AG04449 (cell line): Measurements from ENCODE around the gene KRTAP10-3.

Experiments
- CTCF ChIA-PET: fragments of 350-600 bp; formaldehyde crosslinking; extraction: SDS; loops from one replicate; lab custom pipeline; 2021; ENCODE audit warnings: antibody characterized with exemption; lab: Yijun Ruan, JAX
- POLR2A ChIA-PET: fragments of 400-600, 350-600 bp; formaldehyde crosslinking; extraction: SDS; loops from one replicate; lab custom pipeline; 2020; ENCODE audit warnings: antibody characterized with exemption, inconsistent platforms; lab: Yijun Ruan, JAX
- DNase-seq: peaks from one replicate; pipeline ENCODE4 v3.0.0-alpha.2; 2010; ENCODE audit warnings: low read depth, low spot score
- H3K4me3 ChIP-seq: 2 replicates; pipeline ENCODE4 v1.5.1; 2011; ENCODE audit warnings: low read depth, mild to moderate bottlenecking, control low read depth, low read length
- TF ChIP-seq, protein P1 (sequence below): IDR thresholded peaks from one replicate; pipeline ENCODE4 v1.5.1; 2011; ENCODE audit warnings: mild to moderate bottlenecking, moderate library complexity, low read length, control low read depth, inconsistent platforms; ENCODE audit not compliant: insufficient read depth; ENCODE audit errors: missing control alignments

The KRTAP10-3 gene

DNA sequence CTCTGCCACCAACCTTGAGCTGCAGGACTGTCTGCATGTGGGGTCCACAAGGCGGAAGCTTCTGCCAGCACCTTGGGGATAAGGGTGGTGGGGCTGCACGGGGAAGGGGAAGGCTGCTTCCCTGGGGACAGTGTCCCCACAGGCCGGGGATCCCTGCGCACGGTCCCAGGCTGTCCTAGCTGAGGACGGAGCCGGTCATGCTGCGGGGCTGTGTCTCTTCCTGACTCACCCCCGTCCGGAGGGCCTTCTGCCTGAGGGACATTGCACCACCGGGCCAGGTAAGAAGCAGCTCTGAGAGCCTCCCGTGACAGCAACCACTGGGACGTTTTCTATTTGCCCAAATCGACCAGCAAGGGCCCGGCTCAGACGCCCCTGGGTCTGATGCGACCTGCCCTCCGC lies 48.5 kb downstream of the KRTAP10-3 start:
- no peak overlapping the region for H3K4me3 ChIP-seq
- CTCF ChIA-PET = interaction anchor here (0.8 to 4.1 kb wide), 15 partner anchors 10 to 628 kb away, joined by 3 to 37 read pairs (median 4); no protein-coding TSS in a partner anchor
- POLR2A ChIA-PET = no interaction called here
- no peak for DNase-seq
- TF ChIP-seq, protein P1, sequence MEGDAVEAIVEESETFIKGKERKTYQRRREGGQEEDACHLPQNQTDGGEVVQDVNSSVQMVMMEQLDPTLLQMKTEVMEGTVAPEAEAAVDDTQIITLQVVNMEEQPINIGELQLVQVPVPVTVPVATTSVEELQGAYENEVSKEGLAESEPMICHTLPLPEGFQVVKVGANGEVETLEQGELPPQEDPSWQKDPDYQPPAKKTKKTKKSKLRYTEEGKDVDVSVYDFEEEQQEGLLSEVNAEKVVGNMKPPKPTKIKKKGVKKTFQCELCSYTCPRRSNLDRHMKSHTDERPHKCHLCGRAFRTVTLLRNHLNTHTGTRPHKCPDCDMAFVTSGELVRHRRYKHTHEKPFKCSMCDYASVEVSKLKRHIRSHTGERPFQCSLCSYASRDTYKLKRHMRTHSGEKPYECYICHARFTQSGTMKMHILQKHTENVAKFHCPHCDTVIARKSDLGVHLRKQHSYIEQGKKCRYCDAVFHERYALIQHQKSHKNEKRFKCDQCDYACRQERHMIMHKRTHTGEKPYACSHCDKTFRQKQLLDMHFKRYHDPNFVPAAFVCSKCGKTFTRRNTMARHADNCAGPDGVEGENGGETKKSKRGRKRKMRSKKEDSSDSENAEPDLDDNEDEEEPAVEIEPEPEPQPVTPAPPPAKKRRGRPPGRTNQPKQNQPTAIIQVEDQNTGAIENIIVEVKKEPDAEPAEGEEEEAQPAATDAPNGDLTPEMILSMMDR = no peak

DNA sequence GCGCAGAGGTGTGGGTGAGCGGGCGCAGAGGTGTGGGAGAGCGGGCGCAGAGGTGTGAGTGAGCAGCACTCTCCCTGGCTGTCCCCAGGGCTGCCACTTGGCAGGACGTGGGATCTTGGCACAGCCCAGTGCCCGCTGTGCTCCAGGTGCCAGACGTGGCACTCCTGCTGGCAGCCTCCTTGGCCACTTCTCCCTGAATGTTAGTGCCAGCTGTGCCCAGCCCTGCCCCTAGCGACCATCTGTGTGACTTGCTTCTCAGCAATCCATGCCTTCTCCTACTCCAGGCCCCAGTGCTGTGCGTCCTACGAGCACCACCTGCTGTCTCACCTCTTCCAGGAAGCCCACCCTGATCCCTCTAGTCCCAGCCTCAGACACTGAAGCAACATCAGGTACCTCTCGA lies 49.1 kb downstream of the KRTAP10-3 start:
- POLR2A ChIA-PET = no interaction called here
- CTCF ChIA-PET = interaction anchor here (0.8 to 4.1 kb wide), 10 partner anchors 11 to 628 kb away, joined by 3 to 37 read pairs (median 4); no protein-coding TSS in a partner anchor
- TF ChIP-seq, protein P1 = no peak
- H3K4me3 ChIP-seq = no peak overlapping the region
- DNase-seq = no peak

DNA sequence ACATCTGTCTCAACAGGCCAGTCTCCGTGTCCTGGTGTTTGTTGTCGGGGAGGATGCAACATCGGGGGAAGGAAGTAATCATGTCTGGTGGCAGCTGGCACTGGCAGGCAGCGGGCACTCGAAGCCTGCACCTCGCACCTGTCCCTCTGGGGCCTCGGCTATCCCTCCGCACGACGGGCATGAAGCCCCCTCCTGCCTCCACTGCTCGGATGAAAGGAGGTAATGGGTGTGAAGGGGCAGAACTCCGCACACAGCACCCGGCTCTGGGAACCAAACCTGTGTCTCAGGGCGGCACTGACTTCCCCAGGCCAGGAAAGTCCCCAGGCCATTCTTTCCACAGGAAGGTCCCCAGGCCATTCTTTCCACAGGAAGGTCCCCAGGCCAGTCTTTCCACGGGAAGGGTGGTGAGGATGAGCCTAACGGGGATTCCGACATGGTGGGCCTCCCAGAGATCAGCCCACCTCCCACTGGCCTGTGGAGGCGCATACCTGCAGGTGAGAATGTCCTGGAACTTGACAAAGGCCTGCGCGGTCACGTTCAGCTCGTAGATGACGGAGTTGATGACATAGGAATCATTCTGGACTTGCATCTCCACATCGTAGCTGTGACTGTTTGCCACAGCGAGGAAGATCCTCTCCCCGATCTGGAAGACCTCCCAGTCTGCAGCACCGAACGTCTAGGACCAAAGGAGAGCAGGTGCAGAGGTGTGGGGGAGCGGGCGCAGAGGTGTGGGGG lies 49.7 kb downstream of the KRTAP10-3 start:
- POLR2A ChIA-PET = no interaction called here
- DNase-seq = no peak
- H3K4me3 ChIP-seq = no peak overlapping the region
- CTCF ChIA-PET = interaction anchor here (1.8 kb wide), 1 partner anchor 28 kb away, joined by 7 read pairs; no protein-coding TSS in a partner anchor
- TF ChIP-seq, protein P1 = no peak

DNA sequence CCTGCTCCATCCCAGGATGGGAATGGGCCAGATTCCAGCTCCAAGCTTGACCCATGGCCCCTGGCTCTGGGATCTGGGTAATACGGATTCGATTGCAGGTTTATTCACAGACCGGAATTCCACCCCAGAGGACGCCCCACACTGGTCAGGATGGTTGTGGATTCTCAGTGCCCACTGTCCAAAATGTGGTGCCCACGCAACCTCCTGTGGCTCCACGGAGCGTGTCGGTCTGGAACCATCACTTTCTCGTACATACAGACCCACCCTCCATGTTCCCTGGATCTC lies 50.2 kb downstream of the KRTAP10-3 start:
- CTCF ChIA-PET = no interaction called here
- TF ChIP-seq, protein P1 = no peak
- POLR2A ChIA-PET = no interaction called here
- no peak for DNase-seq
- no peak overlapping the region for H3K4me3 ChIP-seq
